HG02973 (cell line): ENCODE results near the gene TMEM232.
"Not testable (repeated sequence)": the region's sequence is repeated elsewhere in the genome, so short reads cannot be mapped to it uniquely, and the experiment has no call there.

Experiments
- ATAC-seq: cut with Tn5 transposase; IDR thresholded peaks from one replicate; pipeline ENCODE4 v1.9.1; 2021; ENCODE audit warnings: moderate library complexity; ENCODE audit not compliant: unreplicated experiment

Gene TMEM232

GRCh38 chr5:110716247-110717245 is 9.9 kb downstream of the TMEM232 start:
- ATAC-seq: no peak

- no peak for ATAC-seq
Measured at GRCh38 chr5:110707260-110707844, 19.1 kb downstream of the TMEM232 start.

DNA sequence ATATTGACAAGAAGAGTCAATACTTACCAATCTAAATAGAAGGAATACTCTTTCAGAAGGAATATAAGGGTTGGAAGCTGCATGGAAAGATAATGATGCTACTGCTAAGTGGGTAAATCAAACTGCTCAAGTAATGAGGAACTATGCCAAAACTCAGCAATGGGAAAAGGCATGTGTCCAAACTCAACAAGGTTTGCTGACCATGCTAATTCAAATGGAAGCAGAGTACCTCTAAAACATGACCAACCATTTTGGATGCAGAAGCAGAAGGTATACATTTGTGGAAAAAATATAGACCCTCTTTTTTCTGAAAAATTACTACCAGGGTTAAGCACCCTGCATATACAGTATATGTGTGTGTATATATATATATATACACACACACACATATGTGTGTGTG is 21.1 kb downstream of the TMEM232 start:
- ATAC-seq: no peak

- ATAC-seq: no peak
Measured at GRCh38 chr5:110703481-110703880, 23.0 kb downstream of the TMEM232 start.

DNA sequence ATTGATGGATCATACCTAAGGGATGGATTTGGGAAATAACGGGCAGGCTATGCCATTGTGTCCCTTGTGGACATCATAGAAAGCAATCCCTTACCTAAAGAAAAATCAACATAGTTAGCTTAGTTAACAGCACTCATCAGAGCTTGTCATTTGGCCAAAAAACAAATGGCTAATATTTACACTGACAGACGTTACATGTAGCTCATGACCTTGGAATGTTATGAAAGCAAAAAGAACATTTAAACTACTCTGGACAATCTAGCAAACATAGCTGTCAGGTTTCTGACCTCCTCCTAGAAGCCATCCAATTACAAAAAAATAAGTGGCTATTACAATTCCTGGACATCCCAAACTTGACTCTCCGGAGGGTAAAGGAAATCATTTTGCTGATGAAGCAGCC is 23.8 kb downstream of the TMEM232 start:
- ATAC-seq: no peak

DNA sequence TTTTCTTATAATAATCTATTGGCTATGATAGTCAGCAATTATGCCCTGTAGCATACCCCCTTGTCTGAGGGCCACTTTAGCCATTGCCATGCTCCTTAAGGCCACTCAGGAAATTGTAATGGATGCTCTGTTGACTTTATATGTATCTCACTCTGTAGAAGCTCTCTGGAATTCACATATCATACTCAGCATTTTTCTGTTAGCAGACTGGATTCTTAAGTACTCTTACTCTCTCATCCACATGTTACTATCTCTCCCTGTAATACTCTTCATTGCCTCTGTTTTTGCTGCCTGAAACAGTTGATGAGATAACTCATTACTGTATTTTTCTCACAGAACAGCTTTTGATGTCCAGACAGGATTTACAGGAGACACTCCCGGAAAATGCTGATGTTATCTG is 24.2 kb downstream of the TMEM232 start:
- no peak for ATAC-seq

- not testable (repeated sequence) for ATAC-seq
Measured at GRCh38 chr5:110692669-110693068, 33.8 kb downstream of the TMEM232 start.

GRCh38 chr5:110690587-110690986 is 35.9 kb downstream of the TMEM232 start:
- ATAC-seq: not testable (repeated sequence)

DNA sequence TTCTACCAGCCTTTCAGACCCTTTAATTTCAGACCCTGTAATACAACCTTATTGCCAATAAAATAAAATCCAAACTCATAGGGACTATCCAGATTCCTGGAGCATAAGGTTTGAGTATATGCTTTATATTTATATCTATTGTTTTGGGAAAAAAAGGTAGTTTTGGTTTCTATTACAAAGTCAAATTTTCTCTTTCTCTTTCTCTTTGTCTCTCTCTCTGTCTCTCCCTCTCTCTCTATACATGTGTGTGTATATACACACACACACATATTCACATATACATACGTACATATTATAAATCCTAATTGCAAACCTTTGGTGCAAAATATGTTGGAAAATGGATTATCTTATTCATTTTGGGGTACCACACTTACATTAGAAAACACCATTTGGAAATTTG is 39.0 kb downstream of the TMEM232 start:
- ATAC-seq: no peak

DNA sequence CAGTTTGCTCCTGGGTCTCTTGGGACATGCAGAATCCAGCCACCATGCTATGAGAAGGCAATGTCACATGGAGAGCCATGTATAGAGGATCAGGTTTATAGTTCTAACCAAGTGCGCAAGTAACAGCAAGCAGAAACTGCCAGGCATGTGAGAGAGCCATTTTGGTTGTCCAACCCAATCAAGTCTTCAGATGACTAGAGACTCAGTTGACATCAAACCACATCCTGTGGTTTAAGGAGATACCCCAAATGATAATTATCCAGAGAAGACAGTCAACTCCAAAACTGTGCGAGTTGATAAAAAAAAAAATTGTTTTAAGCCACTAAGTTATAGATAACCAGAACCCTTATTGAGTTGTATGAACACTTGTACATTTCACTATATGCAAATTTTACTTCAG is 40.2 kb downstream of the TMEM232 start:
- no peak for ATAC-seq

GRCh38 chr5:110681953-110682352 is 44.5 kb downstream of the TMEM232 start:
- ATAC-seq: no peak

DNA sequence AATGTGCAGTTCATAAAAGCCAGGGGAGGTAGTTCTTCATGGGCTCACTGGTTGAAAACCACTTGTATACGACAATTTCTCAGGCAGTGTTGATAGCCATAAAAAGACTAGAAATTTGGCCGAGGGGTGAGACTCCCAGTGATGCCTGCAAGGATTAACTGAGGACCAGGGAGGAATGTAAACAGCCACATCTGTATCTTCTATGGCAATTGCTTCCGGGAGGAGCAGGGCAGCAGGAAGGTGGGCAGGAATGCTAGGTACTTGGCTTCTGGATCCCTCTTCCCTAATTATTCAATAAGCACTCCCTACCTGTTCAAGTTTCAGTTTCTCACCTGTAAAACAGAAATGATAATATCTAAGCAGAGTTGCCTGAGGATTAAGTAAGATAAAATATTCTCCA is 45.4 kb downstream of the TMEM232 start:
- no peak for ATAC-seq

DNA sequence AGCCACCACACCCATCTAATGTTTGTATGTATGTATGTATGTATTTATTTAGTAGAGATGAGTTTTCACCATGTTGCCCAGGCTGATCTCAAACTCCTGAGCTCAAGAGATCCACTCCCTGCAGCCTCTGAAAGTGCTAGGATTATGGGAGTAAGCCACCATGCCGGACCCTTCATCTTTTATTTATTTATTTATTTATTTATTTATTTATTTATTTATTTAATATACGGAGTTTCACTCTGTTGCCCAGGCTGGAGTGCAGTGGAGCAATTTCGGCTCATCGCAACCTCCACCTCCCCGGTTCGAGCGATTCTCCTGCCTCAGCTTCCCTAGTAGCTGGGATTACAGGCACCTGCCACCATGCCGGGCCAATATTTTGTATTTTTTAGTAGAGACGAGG is 49.9 kb downstream of the TMEM232 start:
- ATAC-seq: not testable (repeated sequence)

DNA sequence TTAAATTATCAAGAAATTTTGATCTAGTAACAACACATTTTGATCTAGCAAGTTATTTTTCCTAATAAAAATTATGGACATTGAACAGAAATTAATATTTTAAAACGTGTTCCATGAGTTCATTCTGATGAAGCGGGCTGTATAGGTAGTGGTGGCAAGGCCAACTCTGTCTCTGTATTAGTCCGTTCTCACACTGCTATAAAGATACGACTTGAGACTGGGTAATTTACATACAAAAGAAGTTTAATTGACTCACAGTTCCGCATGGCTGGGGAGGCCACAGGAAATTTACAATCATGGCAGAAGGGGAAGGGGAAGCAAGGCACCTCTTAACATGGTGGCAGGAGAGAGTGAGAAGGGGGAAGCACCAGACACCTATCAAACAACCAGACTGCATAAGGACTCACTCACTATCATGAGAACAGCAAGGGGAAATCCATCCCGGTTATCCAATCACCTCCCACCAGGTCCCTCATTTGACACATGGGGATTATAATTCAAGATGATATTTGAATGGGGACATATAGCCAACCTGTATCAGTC is 61.2 kb downstream of the TMEM232 start:
- ATAC-seq: no peak

GRCh38 chr5:110663525-110663924 is 62.9 kb downstream of the TMEM232 start:
- ATAC-seq: peak; percentile 73

GRCh38 chr5:110658006-110658405 is 68.5 kb downstream of the TMEM232 start:
- ATAC-seq: no peak

DNA sequence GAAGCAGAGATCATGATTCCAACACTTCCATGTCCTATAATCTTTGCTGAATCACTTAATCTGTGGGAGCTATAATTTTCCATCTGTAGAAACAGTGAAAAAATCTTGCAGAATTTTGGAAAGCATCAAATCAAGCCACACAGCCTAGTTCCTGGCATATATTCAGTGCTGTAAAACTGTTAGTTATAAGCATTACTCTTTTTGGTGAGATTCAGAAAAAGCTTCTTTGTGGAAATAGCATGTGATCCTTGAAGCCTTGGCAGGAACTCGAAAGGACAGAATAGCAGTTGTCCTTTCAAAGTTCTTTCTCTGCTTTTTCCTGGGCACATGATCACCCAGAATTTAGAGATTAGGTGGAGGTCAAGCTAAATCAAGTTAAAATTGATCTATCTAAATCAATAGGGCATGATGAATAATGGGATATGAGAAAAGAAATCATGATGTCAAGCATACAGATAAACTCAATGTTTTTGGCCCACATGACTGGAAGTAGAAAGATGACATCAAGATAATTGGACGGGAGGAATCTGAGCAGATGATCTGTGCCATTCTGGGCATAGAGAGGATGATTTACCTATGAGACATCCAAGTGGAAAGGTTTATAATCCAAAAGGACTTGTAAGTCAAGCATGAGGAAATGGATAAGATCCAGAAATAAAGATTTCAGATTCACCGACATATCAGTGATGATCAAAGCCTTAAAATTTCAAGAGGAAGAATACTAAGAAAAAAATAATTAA is 73.1 kb downstream of the TMEM232 start:
- no peak for ATAC-seq

- ATAC-seq: no peak
Measured at GRCh38 chr5:110651507-110651906, 75.0 kb downstream of the TMEM232 start.

DNA sequence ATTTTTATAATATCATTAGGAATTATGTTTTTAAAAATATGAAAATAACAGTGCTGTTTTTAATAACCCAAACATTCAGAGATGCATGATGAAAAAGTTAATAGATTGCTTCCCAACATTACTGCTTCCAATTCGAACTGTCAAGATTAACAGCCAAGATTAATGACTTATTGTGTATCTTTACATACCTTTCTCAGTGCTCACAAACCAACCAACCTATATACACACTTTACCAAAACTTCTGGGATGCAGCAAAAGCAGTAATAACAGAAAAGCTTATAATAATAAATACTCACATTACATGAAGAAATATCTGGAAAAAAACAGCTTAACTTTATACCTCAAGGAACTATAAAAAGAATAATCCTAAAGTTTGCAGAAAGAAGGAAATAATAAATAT is 82.1 kb downstream of the TMEM232 start:
- no peak for ATAC-seq

GRCh38 chr5:110638970-110639902 is 87.2 kb downstream of the TMEM232 start:
- no peak for ATAC-seq
